Osteocyte (in vitro differentiated cells): Measurements from ENCODE around the gene MBD3. TPM values are rescaled to one million over a fixed set of nuclear protein-coding genes. Genes with fewer than 3 reads are reported as not detected.

Experiments used
- DNase-seq: peaks from one replicate; pipeline ENCODE4 v3.0.0; 2021; ENCODE audit warnings: mixed read lengths; ENCODE audit not compliant: unreplicated experiment; ENCODE audit errors: extremely low spot score
- H3K27ac Mint-ChIP-seq: one replicate; pipeline ENCODE4 v1.8.0; 2021; ENCODE audit warnings: mild to moderate bottlenecking, mixed read lengths; ENCODE audit not compliant: unreplicated experiment
- H3K27me3 Mint-ChIP-seq: one replicate; pipeline ENCODE4 v1.8.0; 2021; ENCODE audit warnings: mixed read lengths; ENCODE audit not compliant: unreplicated experiment
- H3K36me3 Mint-ChIP-seq: one replicate; pipeline ENCODE4 v1.8.0; 2021; ENCODE audit warnings: mixed read lengths; ENCODE audit not compliant: unreplicated experiment
- H3K4me1 Mint-ChIP-seq: one replicate; pipeline ENCODE4 v1.8.0; 2021; ENCODE audit warnings: mixed read lengths; ENCODE audit not compliant: unreplicated experiment
- H3K4me3 Mint-ChIP-seq: one replicate; pipeline ENCODE4 v1.8.0; 2021; ENCODE audit warnings: mild to moderate bottlenecking, moderate library complexity, mixed read lengths; ENCODE audit not compliant: unreplicated experiment
- H3K9me3 Mint-ChIP-seq: one replicate; pipeline ENCODE4 v1.8.0; 2021; ENCODE audit warnings: mixed read lengths; ENCODE audit not compliant: unreplicated experiment
- CTCF ChIP-seq: fragments of 200-600 bp; sonication (generic); IDR thresholded peaks from 2 replicates; pipeline ENCODE4 v1.5.0; 2021; ENCODE audit warnings: antibody characterized with exemption, mild to moderate bottlenecking, moderate library complexity
- total RNA-seq: library from RNA; stranded (reverse); gene quantifications from 2 replicates; pipeline ENCODE4 v1.2.1, GENCODE V29; 2021

Gene MBD3
- total RNA-seq, 1 donor from 2014 or later, result 101 TPM

- Mint-ChIP-seq H3K4me1 (no peaks in the 10 kb centered on the region), H3K36me3 (peaks cover 28% of the 10 kb centered on the region), H3K27ac (no peak overlapping the region), H3K4me3 (no peak overlapping the region), H3K9me3 (no peaks in the 10 kb centered on the region), H3K27me3 (no peaks in the 10 kb centered on the region)
- TF ChIP-seq CTCF, result no peak
- no peak for DNase-seq
Observed at GRCh38 chr19:1615156-1615765, 22.6 kb upstream of the MBD3 start.

- DNase-seq, result no peak
- Mint-ChIP-seq H3K27me3 (no peaks in the 10 kb centered on the region), H3K27ac (no peak overlapping the region), H3K4me3 (no peak overlapping the region), H3K4me1 (peaks cover 1% of the 10 kb centered on the region), H3K36me3 (peaks cover 26% of the 10 kb centered on the region), H3K9me3 (no peaks in the 10 kb centered on the region)
- TF ChIP-seq CTCF, result no peak
Observed at GRCh38 chr19:1613808-1614570, 21.3 kb upstream of the MBD3 start.

- TF ChIP-seq CTCF, result no peak
- Mint-ChIP-seq H3K27ac (no peak overlapping the region), H3K4me1 (peaks cover 5% of the 10 kb centered on the region)
Observed at GRCh38 chr19:1613146-1613545, 20.5 kb upstream of the MBD3 start.

GRCh38 chr19:1612114-1613086 lies 19.7 kb upstream of the MBD3 start:
- H3K9me3 Mint-ChIP-seq, result no peaks in the 10 kb centered on the region
- peaks cover 23% of the 10 kb centered on the region for H3K36me3 Mint-ChIP-seq
- H3K4me1 Mint-ChIP-seq, result peaks cover 5% of the 10 kb centered on the region
- H3K4me3 Mint-ChIP-seq, result no peak overlapping the region
- DNase-seq, result no peak
- TF ChIP-seq CTCF, result no peak
- no peaks in the 10 kb centered on the region for H3K27me3 Mint-ChIP-seq
- H3K27ac Mint-ChIP-seq, result no peak overlapping the region

More at GRCh38 chr19:1613146-1613545, 20.5 kb upstream of the MBD3 start:
- Mint-ChIP-seq H3K27me3 (no peaks in the 10 kb centered on the region), H3K4me3 (no peak overlapping the region), H3K9me3 (no peaks in the 10 kb centered on the region), H3K36me3 (peaks cover 25% of the 10 kb centered on the region)
- no peak for DNase-seq
